T-cell (primary cell): ENCODE data around the gene HOPX. TPM values are rescaled to one million over a fixed set of nuclear protein-coding genes. Genes with fewer than 3 reads are reported as not detected.
"Not testable (repeated sequence)": the region's sequence is repeated elsewhere in the genome, so short reads cannot be mapped to it uniquely, and the experiment has no call there.

Experiments
- ATAC-seq, 4 experiments: fragments of 200-7000 bp in 3 of 4; fragments of 150-1000 bp in 1 of 4; cut with Tn5 transposase; replicated peaks in 1 of 4; 1 replicate in 3 of 4; 2 replicates in 1 of 4; pipeline ENCODE4 v1.10.0; 2021; ENCODE audit warnings: moderate library complexity in 3 of 4, mild to moderate bottlenecking in 2 of 4, moderate number of reproducible peaks in 1 of 4
- CTCF ChIA-PET, 2 donors: fragments of 300-600 bp; sonication (Branson Sonifier 250); formaldehyde crosslinking; loops; one replicate each; lab custom pipeline; 2022; ENCODE audit warnings: antibody characterized with exemption in 2 of 2; lab: Charles Lee
- POLR2A ChIA-PET, 2 donors: fragments of 300-600 bp; sonication (Branson Sonifier 250); formaldehyde crosslinking; loops; one replicate each; lab custom pipeline; 2022; ENCODE audit warnings: antibody characterized with exemption in 2 of 2; lab: Charles Lee
- DNase-seq, 35 experiments: peaks; one replicate each; pipeline versions ENCODE4 v3.0.0 to v3.0.0-alpha.2; 2013 to 2023
- H3K27ac ChIP-seq: one replicate; pipeline ENCODE4 v1.5.1; 2013; ENCODE audit warnings: low read length
- H3K27me3 ChIP-seq, 2 experiments: replicated peaks in 1 of 2; 1 replicate in 1 of 2; 2 replicates in 1 of 2; pipeline versions ENCODE4 v1.6.1 to v1.7.0; 2013; ENCODE audit warnings: low read length in 1 of 2, mixed read lengths in 1 of 2; ENCODE audit not compliant: control insufficient read depth in 2 of 2, insufficient read depth in 2 of 2; ENCODE audit errors: extremely low read depth in 1 of 2
- H3K36me3 ChIP-seq, 2 donors: 1 replicate in 1 of 2; 2 replicates in 1 of 2; pipeline versions ENCODE4 v1.6.1 to v1.7.0; 2013; ENCODE audit warnings: low read length in 1 of 2; ENCODE audit not compliant: control insufficient read depth in 2 of 2, insufficient read depth in 1 of 2; ENCODE audit errors: extremely low read depth in 1 of 2
- H3K4me1 ChIP-seq, 2 experiments: 1 replicate in 1 of 2; 2 replicates in 1 of 2; pipeline versions ENCODE4 v1.6.1 to v1.7.0; 2013; ENCODE audit warnings: low read length in 2 of 2, mixed read lengths in 1 of 2; ENCODE audit not compliant: insufficient read depth in 2 of 2, control insufficient read depth in 1 of 2; ENCODE audit errors: extremely low read depth in 1 of 2
- H3K4me3 ChIP-seq, 2 donors: 1 replicate in 1 of 2; 2 replicates in 1 of 2; pipeline versions ENCODE4 v1.5.1 to v1.7.0; 2013; ENCODE audit warnings: mild to moderate bottlenecking in 2 of 2, low read length in 1 of 2, moderate library complexity in 1 of 2; ENCODE audit not compliant: control insufficient read depth in 1 of 2; ENCODE audit errors: extremely low read depth in 1 of 2
- H3K9me3 ChIP-seq: 2 replicates; pipeline ENCODE4 v1.7.0; 2013
- H3K27ac Mint-ChIP-seq, 2 donors: one replicate each; pipeline ENCODE4 v1.8.0; 2020 to 2021; ENCODE audit warnings: mild to moderate bottlenecking in 2 of 2, mixed read lengths in 2 of 2
- H3K27me3 Mint-ChIP-seq, 2 donors: one replicate each; pipeline ENCODE4 v1.8.0; 2021 to 2022; ENCODE audit warnings: mixed read lengths in 2 of 2
- H3K36me3 Mint-ChIP-seq: one replicate; pipeline ENCODE4 v1.8.0; 2021; ENCODE audit warnings: mixed read lengths
- H3K4me1 Mint-ChIP-seq, 3 donors: one replicate each; pipeline ENCODE4 v1.8.0; 2020 to 2022; ENCODE audit warnings: mixed read lengths in 3 of 3, mild to moderate bottlenecking in 1 of 3
- H3K4me3 Mint-ChIP-seq, 3 donors: one replicate each; pipeline ENCODE4 v1.8.0; 2020 to 2022; ENCODE audit warnings: mild to moderate bottlenecking in 3 of 3, mixed read lengths in 3 of 3, moderate library complexity in 3 of 3
- H3K9me3 Mint-ChIP-seq, 3 donors: one replicate each; pipeline ENCODE4 v1.8.0; 2020 to 2022; ENCODE audit warnings: mixed read lengths in 3 of 3
- WGBS: methylation state at CpG from one replicate; pipeline ENCODE4 v1.1.5; 2013; ENCODE audit warnings: missing lambda C conversion rate; ENCODE audit not compliant: insufficient coverage; 5-methylcytosine and 5-hydroxymethylcytosine counted together
- total RNA-seq, 35 experiments: library from RNA in 6 of 35; stranded (reverse) in 6 of 35; fragments of 120-200 nt in 1 of 35; gene quantifications; one replicate each; pipeline versions ENCODE4 v1.2.1 to v1.2.4 and lab custom pipeline; 2013 to 2026

The HOPX gene
- total RNA-seq, 5 donors from 2014 or later (not counting 1 experiment from before 2014, with no cell fraction given) = 6.3 to 34.9 (median 23.4) TPM

DNA sequence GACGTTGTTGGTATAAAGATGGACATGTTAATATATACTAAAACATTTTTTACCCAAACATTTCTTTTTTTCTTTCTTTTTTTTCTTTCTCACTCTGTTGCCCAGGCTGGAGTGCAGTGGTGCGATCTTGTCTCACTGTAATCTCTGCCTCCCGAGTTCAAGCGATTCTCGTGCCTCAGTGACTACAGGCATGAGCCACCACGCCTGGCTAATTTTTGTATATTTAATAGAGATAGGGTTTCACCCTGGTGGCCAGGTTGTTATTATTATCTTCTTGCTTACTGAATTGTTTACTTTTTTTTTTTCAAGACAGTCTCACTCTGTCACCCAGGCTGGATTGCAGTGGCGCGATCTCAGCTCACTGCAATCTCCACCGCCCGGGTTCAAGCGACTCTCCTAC lies 68.8 kb downstream of the HOPX start:
- Histone ChIP-seq H3K36me3 (no peaks in the 10 kb centered on the region), H3K27ac (no peak overlapping the region), H3K27me3 (peaks cover 0 to 4% of the 10 kb centered on the region in 2 experiments), H3K4me1 (no peaks in the 10 kb centered on the region), H3K9me3 (no peaks in the 10 kb centered on the region), H3K4me3 (no peak overlapping the region)
- no peak for DNase-seq
- Mint-ChIP-seq H3K27me3 (peaks cover 3 to 8% of the 10 kb centered on the region in 2 donors), H3K27ac (no peak overlapping the region), H3K36me3 (no peaks in the 10 kb centered on the region), H3K9me3 (no peaks in the 10 kb centered on the region), H3K4me3 (no peak overlapping the region), H3K4me1 (no peaks in the 10 kb centered on the region)
- POLR2A ChIA-PET = no interaction called here
- WGBS = 93% methylated on average over 3 of the region's 11 CpGs
- CTCF ChIA-PET = no interaction called here
- no peak for ATAC-seq

DNA sequence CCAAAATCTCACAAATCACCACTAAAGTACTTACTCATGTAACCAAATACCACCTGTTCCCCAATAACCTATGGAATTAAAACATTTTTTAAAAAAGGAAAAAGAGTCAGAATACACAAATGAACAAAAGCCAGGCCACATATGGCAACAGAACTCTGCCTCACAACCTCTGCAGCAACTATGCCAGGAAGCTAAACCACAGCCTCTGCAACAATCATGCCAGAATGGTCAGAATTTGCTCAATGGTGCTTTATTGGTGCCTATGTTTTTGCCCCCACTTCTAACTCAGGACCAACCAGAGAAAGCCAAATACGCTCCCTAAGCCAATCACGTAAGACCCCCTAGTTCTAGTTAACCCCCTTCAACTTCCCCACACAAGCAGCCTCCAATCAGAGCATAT lies 69.6 kb downstream of the HOPX start:
- H3K4me1 ChIP-seq = no peaks in the 10 kb centered on the region
- no peaks in the 10 kb centered on the region for H3K9me3 Mint-ChIP-seq
- peaks cover 0 to 4% of the 10 kb centered on the region in 2 experiments for H3K27me3 ChIP-seq
- no peak overlapping the region for H3K4me3 ChIP-seq
- H3K4me1 Mint-ChIP-seq = no peaks in the 10 kb centered on the region
- ChIA-PET CTCF (no interaction called here), POLR2A (interaction anchor here in 1 of 2 donors (0.5 kb wide), 1 partner anchor 120 kb away, joined by 3 read pairs; no protein-coding TSS in a partner anchor)
- ATAC-seq = no peak
- WGBS = 71% methylated on average over 2 of the region's 2 CpGs
- no peaks in the 10 kb centered on the region for H3K36me3 Mint-ChIP-seq
- DNase-seq = no peak
- H3K27me3 Mint-ChIP-seq = peaks cover 3 to 8% of the 10 kb centered on the region in 2 donors
- no peak overlapping the region for H3K27ac ChIP-seq
- no peak overlapping the region for H3K27ac Mint-ChIP-seq
- no peaks in the 10 kb centered on the region for H3K36me3 ChIP-seq
- H3K4me3 Mint-ChIP-seq = no peak overlapping the region
- no peaks in the 10 kb centered on the region for H3K9me3 ChIP-seq

DNA sequence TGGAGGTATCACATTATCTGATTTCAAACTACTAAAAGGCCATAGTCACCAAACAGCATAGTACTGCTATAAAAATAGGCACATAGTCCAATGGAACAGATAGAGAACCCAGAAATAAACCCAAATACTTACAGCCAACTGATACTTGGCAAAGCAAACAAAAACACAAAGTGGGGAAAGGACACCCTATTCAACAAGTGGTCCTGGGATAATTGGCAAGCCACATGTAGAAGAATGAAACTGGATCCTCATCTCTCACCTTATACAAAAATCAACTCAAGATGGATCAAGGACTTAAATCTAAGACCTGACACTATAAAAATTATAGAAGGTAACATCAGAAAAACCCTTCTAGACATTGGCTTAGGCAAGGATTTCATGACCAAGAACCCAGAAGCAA lies 70.9 kb downstream of the HOPX start:
- H3K27me3 ChIP-seq, H3K27ac ChIP-seq, H3K9me3 Mint-ChIP-seq, POLR2A ChIA-PET, H3K4me1 Mint-ChIP-seq, H3K27me3 Mint-ChIP-seq, H3K4me1 ChIP-seq, CTCF ChIA-PET, H3K27ac Mint-ChIP-seq, ATAC-seq, H3K4me3 Mint-ChIP-seq, H3K4me3 ChIP-seq, H3K36me3 Mint-ChIP-seq, DNase-seq, H3K9me3 ChIP-seq, H3K36me3 ChIP-seq: not testable (repeated sequence)

DNA sequence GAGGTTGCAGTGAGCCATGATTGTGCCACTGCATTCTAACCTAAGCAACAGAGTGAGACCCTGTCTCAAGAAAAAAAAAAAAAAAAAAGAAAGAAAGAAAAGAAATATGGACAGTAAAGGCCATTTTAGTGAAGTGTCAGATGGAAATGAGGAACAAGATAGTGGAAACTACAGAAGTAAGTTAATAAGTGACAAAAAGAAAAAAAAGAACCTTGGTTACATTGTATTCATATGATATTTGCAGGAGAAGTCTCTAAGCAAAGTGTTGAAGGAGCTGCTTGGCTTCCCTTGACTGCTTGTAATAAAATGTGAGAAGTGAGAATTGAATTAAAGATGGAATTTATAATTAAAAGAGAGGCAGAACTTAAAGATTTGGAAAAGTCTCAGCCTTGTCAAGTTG lies 73.2 kb downstream of the HOPX start:
- Mint-ChIP-seq H3K27me3 (peaks cover 2 to 9% of the 10 kb centered on the region in 2 donors), H3K9me3 (no peaks in the 10 kb centered on the region), H3K36me3 (no peaks in the 10 kb centered on the region), H3K4me1 (no peaks in the 10 kb centered on the region), H3K27ac (no peak overlapping the region), H3K4me3 (no peak overlapping the region)
- no peaks in the 10 kb centered on the region for H3K36me3 ChIP-seq
- no peak overlapping the region for H3K27ac ChIP-seq
- H3K4me3 ChIP-seq = no peak overlapping the region
- H3K9me3 ChIP-seq = no peaks in the 10 kb centered on the region
- ATAC-seq (no peak), DNase-seq (no peak)
- CTCF ChIA-PET = no interaction called here
- no peaks in the 10 kb centered on the region for H3K27me3 ChIP-seq
- POLR2A ChIA-PET = no interaction called here
- no peaks in the 10 kb centered on the region for H3K4me1 ChIP-seq

DNA sequence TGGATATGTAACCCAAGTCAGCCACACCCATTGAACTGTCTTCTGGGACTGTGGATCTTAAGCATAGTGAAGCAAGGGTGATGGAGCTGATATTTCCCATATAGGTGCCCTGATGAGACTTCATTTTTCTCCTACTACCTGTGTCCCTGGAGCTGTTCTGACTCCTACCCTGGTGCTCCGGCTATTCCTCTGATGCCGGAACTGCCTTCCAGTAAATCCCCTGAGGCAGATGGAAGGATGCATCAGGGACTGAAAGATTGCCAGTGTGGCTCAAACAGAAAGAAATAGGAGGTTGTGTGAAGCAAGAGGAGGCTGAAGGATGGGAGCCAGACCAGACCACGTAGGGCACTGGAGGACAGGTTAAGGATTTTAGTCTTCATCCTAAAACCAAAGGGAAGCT lies 74.7 kb downstream of the HOPX start:
- POLR2A ChIA-PET = no interaction called here
- Mint-ChIP-seq H3K4me3 (no peak overlapping the region), H3K27me3 (peaks cover 0 to 9% of the 10 kb centered on the region in 2 donors), H3K36me3 (no peaks in the 10 kb centered on the region), H3K4me1 (no peaks in the 10 kb centered on the region), H3K9me3 (no peaks in the 10 kb centered on the region), H3K27ac (no peak overlapping the region)
- ATAC-seq (no peak), DNase-seq (no peak)
- H3K4me1 ChIP-seq = no peaks in the 10 kb centered on the region
- H3K36me3 ChIP-seq = no peaks in the 10 kb centered on the region
- no peaks in the 10 kb centered on the region for H3K9me3 ChIP-seq
- CTCF ChIA-PET = no interaction called here
- H3K27me3 ChIP-seq = no peaks in the 10 kb centered on the region
- WGBS = 91% methylated on average over 1 of the region's 3 CpGs
- no peak overlapping the region for H3K4me3 ChIP-seq
- no peak overlapping the region for H3K27ac ChIP-seq

DNA sequence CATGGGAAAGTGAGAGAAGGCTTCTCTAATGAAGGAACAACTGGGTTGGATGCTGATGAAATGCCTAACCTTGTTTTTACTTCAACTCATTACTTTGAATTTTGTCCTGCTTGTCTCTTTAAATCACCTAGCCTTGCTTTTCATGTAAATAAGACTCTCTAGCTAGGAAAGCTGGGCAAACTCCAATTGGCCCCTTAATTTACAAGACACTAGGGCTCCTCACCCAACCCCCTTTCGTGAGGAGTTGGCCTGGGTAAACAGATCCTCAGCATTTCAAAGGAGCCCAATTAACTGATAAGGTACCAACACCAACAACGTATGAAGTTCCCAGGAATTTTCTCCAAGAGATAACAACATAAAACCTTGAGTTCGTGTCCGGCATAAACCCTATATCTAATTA lies 75.6 kb downstream of the HOPX start:
- H3K9me3 ChIP-seq, H3K4me3 Mint-ChIP-seq, H3K4me3 ChIP-seq, H3K27me3 ChIP-seq, CTCF ChIA-PET, H3K27me3 Mint-ChIP-seq, H3K36me3 Mint-ChIP-seq, DNase-seq, POLR2A ChIA-PET, H3K4me1 ChIP-seq, H3K4me1 Mint-ChIP-seq, ATAC-seq, H3K27ac Mint-ChIP-seq, H3K36me3 ChIP-seq, H3K9me3 Mint-ChIP-seq, H3K27ac ChIP-seq: not testable (repeated sequence)
- WGBS = 100% methylated on average over 1 of the region's 4 CpGs

DNA sequence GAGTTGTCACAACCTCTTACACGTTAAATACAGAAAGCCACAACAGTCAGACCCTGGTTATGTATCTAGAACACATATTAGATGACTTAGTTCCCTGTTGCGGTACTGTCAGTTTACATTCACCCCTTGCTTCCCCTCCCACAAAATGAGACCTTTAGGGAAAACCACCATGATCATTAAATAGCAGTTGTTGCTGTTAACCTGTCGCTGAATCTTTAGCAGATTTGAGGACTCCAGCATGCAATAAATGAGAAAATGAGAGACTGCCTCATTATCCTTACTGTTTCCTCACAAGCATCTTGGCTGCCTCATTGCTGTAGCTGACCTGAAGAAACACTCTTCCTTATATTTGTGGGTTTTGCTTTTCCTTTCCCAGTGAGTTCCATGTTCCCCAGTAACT lies 77.8 kb downstream of the HOPX start:
- WGBS = 60% methylated on average over 2 of the region's 3 CpGs
- CTCF ChIA-PET = no interaction called here
- Mint-ChIP-seq H3K27ac (no peak overlapping the region), H3K4me3 (no peak overlapping the region), H3K27me3 (peaks cover 0 to 9% of the 10 kb centered on the region in 2 donors), H3K9me3 (peaks cover 0 to 5% (median 5%) of the 10 kb centered on the region in 3 donors), H3K4me1 (no peaks in the 10 kb centered on the region), H3K36me3 (peaks cover 4% of the 10 kb centered on the region)
- H3K27ac ChIP-seq = no peak overlapping the region
- H3K4me1 ChIP-seq = no peaks in the 10 kb centered on the region
- H3K36me3 ChIP-seq = no peaks in the 10 kb centered on the region
- ATAC-seq (no peak), DNase-seq (no peak)
- no peaks in the 10 kb centered on the region for H3K27me3 ChIP-seq
- no peaks in the 10 kb centered on the region for H3K9me3 ChIP-seq
- H3K4me3 ChIP-seq = no peak overlapping the region
- POLR2A ChIA-PET = no interaction called here
